ENCODE measurements around the gene TTC23L. TPM values are rescaled to one million over a fixed set of nuclear protein-coding genes. Genes with fewer than 3 reads are reported as not detected.
A peak's percentile ranks its signal among the peaks of the same experiment; 100 is the strongest.

TTC23L gene
- total RNA-seq, 3 donors from 2014 or later = 1.3 to 2.0 TPM; not detected in 1

DNA sequence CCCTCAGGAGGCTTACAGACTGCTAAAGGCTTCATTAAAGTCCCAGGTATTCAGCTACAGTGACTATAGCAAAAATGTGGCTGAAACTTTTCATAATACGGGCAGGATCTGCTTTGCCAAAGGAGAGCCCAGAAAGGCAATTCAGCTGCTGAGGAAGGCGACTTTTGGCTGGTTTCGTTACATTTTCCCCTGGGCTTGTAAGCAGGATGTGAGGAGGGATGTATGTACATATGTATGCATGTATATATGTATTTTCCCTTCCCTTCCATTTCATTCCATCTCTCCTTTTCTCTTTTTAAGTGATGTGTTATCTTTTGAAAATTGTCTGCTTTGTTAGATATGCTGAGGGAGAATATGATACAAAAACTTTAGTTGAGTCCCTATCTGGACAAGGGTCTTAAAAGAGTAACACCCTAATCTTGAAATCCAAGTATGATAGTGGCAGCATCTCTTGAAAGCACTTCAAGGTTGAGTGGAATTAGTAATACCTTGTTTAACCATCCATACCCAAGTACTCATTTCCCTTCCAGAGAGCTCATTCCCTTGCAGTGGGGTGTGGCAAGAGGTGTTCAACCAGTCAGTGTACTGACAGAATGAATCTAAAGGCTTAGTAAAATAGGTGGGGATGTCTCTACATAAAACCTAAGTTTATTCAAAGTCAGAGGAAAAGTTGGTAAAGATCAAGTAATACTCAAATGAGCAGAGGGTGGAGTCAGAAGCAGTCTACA, 47.6 kb downstream of the TTC23L start:
- intact Hi-C loops (cut with DNase I; ENCODE audit: low total_unique reads) = no loop called here
- H3K4me1 ChIP-seq = no peaks in the 10 kb centered on the region
- no peak overlapping the region for H3K27ac ChIP-seq
- no peaks in the 10 kb centered on the region for H3K9me3 ChIP-seq
- no peak overlapping the region for H3K4me3 ChIP-seq
- no peak for DNase-seq (ENCODE audit: low spot score in 2 of 2)
- no peaks in the 10 kb centered on the region for H3K27me3 ChIP-seq
- no peaks in the 10 kb centered on the region for H3K36me3 ChIP-seq
- TF ChIP-seq POLR2AphosphoS5 (IDR thresholded peaks at IDR 0.05) (no peak), POLR2A (IDR thresholded peaks at IDR 0.05) (no peak)
- TF ChIP-seq, protein P1, sequence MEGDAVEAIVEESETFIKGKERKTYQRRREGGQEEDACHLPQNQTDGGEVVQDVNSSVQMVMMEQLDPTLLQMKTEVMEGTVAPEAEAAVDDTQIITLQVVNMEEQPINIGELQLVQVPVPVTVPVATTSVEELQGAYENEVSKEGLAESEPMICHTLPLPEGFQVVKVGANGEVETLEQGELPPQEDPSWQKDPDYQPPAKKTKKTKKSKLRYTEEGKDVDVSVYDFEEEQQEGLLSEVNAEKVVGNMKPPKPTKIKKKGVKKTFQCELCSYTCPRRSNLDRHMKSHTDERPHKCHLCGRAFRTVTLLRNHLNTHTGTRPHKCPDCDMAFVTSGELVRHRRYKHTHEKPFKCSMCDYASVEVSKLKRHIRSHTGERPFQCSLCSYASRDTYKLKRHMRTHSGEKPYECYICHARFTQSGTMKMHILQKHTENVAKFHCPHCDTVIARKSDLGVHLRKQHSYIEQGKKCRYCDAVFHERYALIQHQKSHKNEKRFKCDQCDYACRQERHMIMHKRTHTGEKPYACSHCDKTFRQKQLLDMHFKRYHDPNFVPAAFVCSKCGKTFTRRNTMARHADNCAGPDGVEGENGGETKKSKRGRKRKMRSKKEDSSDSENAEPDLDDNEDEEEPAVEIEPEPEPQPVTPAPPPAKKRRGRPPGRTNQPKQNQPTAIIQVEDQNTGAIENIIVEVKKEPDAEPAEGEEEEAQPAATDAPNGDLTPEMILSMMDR (IDR thresholded peaks at IDR 0.05) = no peak

DNA sequence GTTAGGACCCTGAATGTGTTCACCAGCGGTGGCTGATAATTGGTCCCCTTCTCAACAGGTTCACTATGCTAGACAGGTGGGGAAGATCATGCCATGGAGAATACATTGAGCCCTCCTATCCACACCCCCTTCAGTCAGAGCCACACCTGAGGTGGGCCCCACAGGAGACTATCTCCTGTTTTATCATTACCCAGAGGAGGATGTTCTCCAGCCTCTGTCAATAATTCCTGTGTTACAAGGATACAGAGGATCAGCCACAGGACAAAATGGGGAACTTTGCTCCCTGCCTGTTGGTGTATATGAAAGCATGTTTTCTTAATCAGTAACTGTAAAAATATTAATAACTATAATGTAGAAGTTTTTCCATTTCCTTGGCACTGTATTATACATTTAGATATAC, 50.4 kb downstream of the TTC23L start:
- Histone ChIP-seq H3K9me3 (no peaks in the 10 kb centered on the region), H3K4me1 (no peaks in the 10 kb centered on the region), H3K27ac (no peak overlapping the region), H3K4me3 (no peak overlapping the region), H3K36me3 (no peaks in the 10 kb centered on the region), H3K27me3 (no peaks in the 10 kb centered on the region)
- TF ChIP-seq POLR2AphosphoS5 (IDR thresholded peaks at IDR 0.05) = no peak
- TF ChIP-seq, protein P1 (IDR thresholded peaks at IDR 0.05) = no peak
- TF ChIP-seq POLR2A (IDR thresholded peaks at IDR 0.05) = no peak
- no peak for DNase-seq (ENCODE audit: low spot score in 2 of 2)
- intact Hi-C loops (cut with DNase I; ENCODE audit: low total_unique reads) = no loop called here

DNA sequence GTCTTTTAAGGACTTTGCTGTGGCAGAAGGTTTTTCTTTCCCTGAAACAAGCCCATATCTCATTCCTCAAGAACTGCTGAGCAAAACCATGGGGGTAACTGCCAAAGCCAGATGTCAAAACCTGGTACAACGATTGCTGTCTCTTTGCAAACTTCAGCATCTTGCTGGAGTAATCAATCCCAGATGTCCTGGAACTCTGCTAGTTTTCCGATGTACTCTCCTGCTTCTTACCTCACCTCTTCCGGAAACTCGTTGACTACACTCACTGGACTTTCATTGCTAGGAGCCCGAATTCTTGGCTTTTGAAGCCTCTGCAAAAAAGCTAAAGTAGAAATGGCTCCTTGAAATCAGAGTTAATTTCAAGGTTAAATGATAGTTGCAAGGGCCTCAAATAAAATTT, 53.0 kb downstream of the TTC23L start:
- H3K27ac ChIP-seq = no peak overlapping the region
- intact Hi-C loops (cut with DNase I; ENCODE audit: low total_unique reads) = loop anchor here (5.0 to 10.0 kb wide), 2 partner anchors 225 to 407 kb away; no protein-coding TSS in a partner anchor
- H3K4me3 ChIP-seq = no peak overlapping the region
- no peak for DNase-seq (ENCODE audit: low spot score in 2 of 2)
- no peak for TF ChIP-seq POLR2A (IDR thresholded peaks at IDR 0.05)
- TF ChIP-seq, protein P1 (IDR thresholded peaks at IDR 0.05) = no peak
- peak in 2 of 3 donors; percentile 39 to 75 for TF ChIP-seq POLR2AphosphoS5 (IDR thresholded peaks at IDR 0.05)
- H3K36me3 ChIP-seq = no peaks in the 10 kb centered on the region
- H3K9me3 ChIP-seq = no peaks in the 10 kb centered on the region
- H3K27me3 ChIP-seq = no peaks in the 10 kb centered on the region
- H3K4me1 ChIP-seq = no peaks in the 10 kb centered on the region

DNA sequence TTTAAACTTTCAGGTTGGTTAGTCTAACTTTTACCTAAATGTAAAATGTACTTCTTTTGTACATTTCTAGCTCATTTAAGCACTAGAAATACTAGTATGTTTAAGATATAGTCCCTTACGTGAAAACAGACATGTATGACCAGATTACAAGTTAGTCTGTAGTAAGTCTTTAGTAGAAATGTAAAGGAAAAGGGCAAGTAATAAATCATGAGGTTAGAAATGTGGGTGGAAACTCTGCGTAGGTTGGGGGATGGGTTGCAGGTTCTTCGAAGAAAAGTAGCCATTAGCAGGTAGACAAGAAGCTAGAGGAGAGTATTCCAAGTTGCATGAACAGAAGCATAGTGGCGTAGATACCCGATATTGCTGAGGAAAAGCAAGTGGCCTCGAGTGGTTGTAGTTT, 53.5 kb downstream of the TTC23L start:
- Histone ChIP-seq H3K36me3 (no peaks in the 10 kb centered on the region), H3K27ac (no peak overlapping the region), H3K9me3 (no peaks in the 10 kb centered on the region), H3K27me3 (no peaks in the 10 kb centered on the region), H3K4me1 (no peaks in the 10 kb centered on the region), H3K4me3 (no peak overlapping the region)
- intact Hi-C loops (cut with DNase I; ENCODE audit: low total_unique reads) = loop anchor here (5.0 to 10.0 kb wide), 2 partner anchors 225 to 408 kb away; no protein-coding TSS in a partner anchor
- no peak for TF ChIP-seq POLR2AphosphoS5 (IDR thresholded peaks at IDR 0.05)
- TF ChIP-seq, protein P1 (IDR thresholded peaks at IDR 0.05) = no peak
- no peak for TF ChIP-seq POLR2A (IDR thresholded peaks at IDR 0.05)
- DNase-seq (ENCODE audit: low spot score in 2 of 2) = no peak

DNA sequence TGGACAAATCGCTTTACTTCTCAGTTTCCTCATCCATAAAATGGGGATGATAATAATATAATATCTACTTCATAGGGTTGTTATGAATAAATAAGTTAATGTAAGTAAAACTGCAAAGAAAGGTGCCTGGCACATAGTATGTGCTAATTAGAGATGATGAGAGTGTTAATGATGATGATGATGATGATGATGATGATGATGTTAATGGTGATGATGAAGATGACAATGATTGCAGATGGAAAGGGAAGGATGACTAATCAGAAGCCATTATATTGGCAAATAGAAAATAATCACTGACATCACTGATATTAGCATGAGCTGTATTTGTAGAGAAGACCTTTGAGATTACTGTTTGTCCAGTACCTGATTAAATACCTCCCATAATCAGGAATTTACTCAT, 55.8 kb downstream of the TTC23L start:
- intact Hi-C loops (cut with DNase I; ENCODE audit: low total_unique reads) = loop anchor here (5.0 to 10.0 kb wide), 2 partner anchors 227 to 410 kb away; no protein-coding TSS in a partner anchor
- no peaks in the 10 kb centered on the region for H3K9me3 ChIP-seq
- TF ChIP-seq, protein P1 (IDR thresholded peaks at IDR 0.05) = no peak
- TF ChIP-seq POLR2A (IDR thresholded peaks at IDR 0.05) (no peak), POLR2AphosphoS5 (IDR thresholded peaks at IDR 0.05) (no peak)
- no peak for DNase-seq (ENCODE audit: low spot score in 2 of 2)
- H3K27ac ChIP-seq = no peak overlapping the region
- no peak overlapping the region for H3K4me3 ChIP-seq
- no peaks in the 10 kb centered on the region for H3K36me3 ChIP-seq
- no peaks in the 10 kb centered on the region for H3K4me1 ChIP-seq
- H3K27me3 ChIP-seq = no peaks in the 10 kb centered on the region
